ENCODE measurements around the gene AMPH. TPM values are rescaled to one million over a fixed set of nuclear protein-coding genes. Genes with fewer than 3 reads are reported as not detected.

AMPH gene
- polyA plus RNA-seq, 1 experiment = 1.5 TPM

GRCh38 chr7:38525857-38526256, 105.3 kb downstream of the AMPH start:
- POLR2A ChIA-PET = no interaction called here
- DNase-seq (ENCODE audit: low read depth) = no peak
- TF ChIP-seq CTCF (IDR thresholded peaks at IDR 0.05; ENCODE audit: insufficient read depth, low read depth, low read length) = no peak
- Histone ChIP-seq H3K27me3 (ENCODE audit: control insufficient read depth, insufficient read depth, low read length) (no peaks in the 10 kb centered on the region), H3K36me3 (ENCODE audit: control insufficient read depth, insufficient read depth, low read length) (no peaks in the 10 kb centered on the region), H3K4me3 (ENCODE audit: low read depth, low read length) (no peak overlapping the region)
- CTCF ChIA-PET = interaction anchor here (0.6 kb wide), 1 partner anchor 1657 kb away, joined by 5 read pairs; no protein-coding TSS in a partner anchor

- no peak for TF ChIP-seq CTCF (IDR thresholded peaks at IDR 0.05; ENCODE audit: insufficient read depth, low read depth, low read length)
- Histone ChIP-seq H3K4me3 (ENCODE audit: low read depth, low read length) (no peak overlapping the region), H3K27me3 (ENCODE audit: control insufficient read depth, insufficient read depth, low read length) (no peaks in the 10 kb centered on the region), H3K36me3 (ENCODE audit: control insufficient read depth, insufficient read depth, low read length) (no peaks in the 10 kb centered on the region)
- CTCF ChIA-PET = interaction anchor here (0.5 kb wide), 1 partner anchor 26 kb away, joined by 3 read pairs; no protein-coding TSS in a partner anchor
- no peak for DNase-seq (ENCODE audit: low read depth)
- POLR2A ChIA-PET = no interaction called here
Measured at GRCh38 chr7:38524786-38525185, 106.4 kb downstream of the AMPH start.

- Histone ChIP-seq H3K4me3 (ENCODE audit: low read depth, low read length) (no peak overlapping the region), H3K27me3 (ENCODE audit: control insufficient read depth, insufficient read depth, low read length) (no peaks in the 10 kb centered on the region), H3K36me3 (ENCODE audit: control insufficient read depth, insufficient read depth, low read length) (no peaks in the 10 kb centered on the region)
- ChIA-PET POLR2A (no interaction called here), CTCF (no interaction called here)
- DNase-seq (ENCODE audit: low read depth) = no peak
- TF ChIP-seq CTCF (IDR thresholded peaks at IDR 0.05; ENCODE audit: insufficient read depth, low read depth, low read length) = no peak
Measured at GRCh38 chr7:38520741-38521140, 110.4 kb downstream of the AMPH start.

GRCh38 chr7:38518541-38518940, 112.6 kb downstream of the AMPH start:
- H3K27me3 ChIP-seq (ENCODE audit: control insufficient read depth, insufficient read depth, low read length) = no peaks in the 10 kb centered on the region
- POLR2A ChIA-PET = no interaction called here
- no peaks in the 10 kb centered on the region for H3K36me3 ChIP-seq (ENCODE audit: control insufficient read depth, insufficient read depth, low read length)
- CTCF ChIA-PET = no interaction called here
- H3K4me3 ChIP-seq (ENCODE audit: low read depth, low read length) = no peak overlapping the region
- no peak for TF ChIP-seq CTCF (IDR thresholded peaks at IDR 0.05; ENCODE audit: insufficient read depth, low read depth, low read length)
- DNase-seq (ENCODE audit: low read depth) = no peak

- ChIA-PET POLR2A (no interaction called here), CTCF (interaction anchor here (1.0 kb wide), 1 partner anchor 11 kb away, joined by 3 read pairs; no protein-coding TSS in a partner anchor)
- Histone ChIP-seq H3K4me3 (ENCODE audit: low read depth, low read length) (no peak overlapping the region), H3K27me3 (ENCODE audit: control insufficient read depth, insufficient read depth, low read length) (no peaks in the 10 kb centered on the region), H3K36me3 (ENCODE audit: control insufficient read depth, insufficient read depth, low read length) (no peaks in the 10 kb centered on the region)
- no peak for DNase-seq (ENCODE audit: low read depth)
- no peak for TF ChIP-seq CTCF (IDR thresholded peaks at IDR 0.05; ENCODE audit: insufficient read depth, low read depth, low read length)
Measured at GRCh38 chr7:38512704-38513103, 118.5 kb downstream of the AMPH start.

All from BJ (cell line).